ENCODE results near the gene CENPS.
"Not testable (repeated sequence)": the region's sequence is repeated elsewhere in the genome, so short reads cannot be mapped to it uniquely, and the experiment has no call there.

The CENPS gene

GRCh38 chr1:10419351-10419750 lies 10.9 kb upstream of the CENPS start:
- no peak for DNase-seq (ENCODE audit: low read depth)

GRCh38 chr1:10421637-10422036 lies 8.6 kb upstream of the CENPS start:
- no peak for DNase-seq (ENCODE audit: low read depth)

GRCh38 chr1:10424034-10424433 lies 6.2 kb upstream of the CENPS start:
- no peak for DNase-seq (ENCODE audit: low read depth)

- no peak for DNase-seq (ENCODE audit: low read depth)
Measured at GRCh38 chr1:10424651-10425050, 5.6 kb upstream of the CENPS start.

- DNase-seq (ENCODE audit: low read depth), result not testable (repeated sequence)
Measured at GRCh38 chr1:10425826-10426534, 4.3 kb upstream of the CENPS start.

GRCh38 chr1:10426535-10426848 lies 3.7 kb upstream of the CENPS start:
- DNase-seq (ENCODE audit: low read depth), result not testable (repeated sequence)

GRCh38 chr1:10428984-10429383 lies 1.2 kb upstream of the CENPS start:
- no peak for DNase-seq (ENCODE audit: low read depth)

- DNase-seq (ENCODE audit: low read depth), result no peak
Measured at GRCh38 chr1:10429868-10430215, 391 bp upstream of the CENPS start.

GRCh38 chr1:10431070-10431730 lies 967 bp downstream of the CENPS start:
- DNase-seq (ENCODE audit: low read depth), result no peak

- no peak for DNase-seq (ENCODE audit: low read depth)
Measured at GRCh38 chr1:10432910-10433700, 2.9 kb downstream of the CENPS start.

- no peak for DNase-seq (ENCODE audit: low read depth)
Measured at GRCh38 chr1:10433790-10434189, 3.6 kb downstream of the CENPS start.

- no peak for DNase-seq (ENCODE audit: low read depth)
Measured at GRCh38 chr1:10434590-10434989, 4.4 kb downstream of the CENPS start.

GRCh38 chr1:10437052-10437451 lies 6.8 kb downstream of the CENPS start:
- DNase-seq (ENCODE audit: low read depth), result no peak

- no peak for DNase-seq (ENCODE audit: low read depth)
Measured at GRCh38 chr1:10438677-10439163, 8.5 kb downstream of the CENPS start.

GRCh38 chr1:10440305-10440704 lies 10.1 kb downstream of the CENPS start:
- DNase-seq (ENCODE audit: low read depth), result no peak

GRCh38 chr1:10440794-10441193 lies 10.6 kb downstream of the CENPS start:
- no peak for DNase-seq (ENCODE audit: low read depth)

- DNase-seq (ENCODE audit: low read depth), result no peak
Measured at GRCh38 chr1:10444248-10444647, 14.0 kb downstream of the CENPS start.

GRCh38 chr1:10444795-10445397 lies 14.7 kb downstream of the CENPS start:
- no peak for DNase-seq (ENCODE audit: low read depth)

- DNase-seq (ENCODE audit: low read depth), result no peak
Measured at GRCh38 chr1:10446790-10447422, 16.7 kb downstream of the CENPS start.

- DNase-seq (ENCODE audit: low read depth), result no peak
Measured at GRCh38 chr1:10449751-10450150, 19.5 kb downstream of the CENPS start, which contains the start of gene CORT. CORT (plus strand) TSS chr1:10450031; CDS start chr1:10450224, 193 bp downstream.

- no peak for DNase-seq (ENCODE audit: low read depth)
Measured at GRCh38 chr1:10450156-10450814, 20.1 kb downstream of the CENPS start.

- no peak for DNase-seq (ENCODE audit: low read depth)
Measured at GRCh38 chr1:10450836-10451235, 20.6 kb downstream of the CENPS start.

Measured in activated T-helper 1 cell treated with Interleukin-2 at 50 U/mL for 16 hours (primary cell).